HEK293 (cell line): ENCODE results near the gene MAD2L1BP.

Experiments used
- CTCF ChIA-PET: fragments of 350-600 bp; formaldehyde crosslinking; extraction: SDS; loops from one replicate; lab custom pipeline; 2021; ENCODE audit warnings: antibody characterized with exemption; lab: Yijun Ruan, JAX
- POLR2A ChIA-PET: fragments of 300-600 bp; formaldehyde crosslinking; extraction: SDS; loops from one replicate; lab custom pipeline; 2020; ENCODE audit warnings: antibody characterized with exemption, inconsistent platforms; lab: Yijun Ruan, JAX
- H3K27ac ChIP-seq: fragments of 200-500 bp; sonication (Bioruptor generic); 2 replicates; pipeline ENCODE4 v1.5.1; 2014; ENCODE audit warnings: low read depth, low read length, control low read depth, inconsistent platforms; ENCODE audit errors: extremely low read depth
- H3K36me3 ChIP-seq, 2 experiments: fragments of 200-500 bp in 1 of 2; sonication (Bioruptor generic) in 1 of 2; 1 replicate in 1 of 2; 2 replicates in 1 of 2; pipeline ENCODE4 v1.5.1; 2014 to 2017; ENCODE audit warnings: inconsistent platforms in 2 of 2, low read length in 2 of 2; ENCODE audit not compliant: control insufficient read depth in 2 of 2, insufficient read depth in 1 of 2
- H3K4me1 ChIP-seq: fragments of 200-500 bp; sonication (Bioruptor generic); 2 replicates; pipeline ENCODE4 v1.5.1; 2014; ENCODE audit warnings: mild to moderate bottlenecking, low read length, inconsistent platforms; ENCODE audit not compliant: control insufficient read depth, insufficient read depth
- H3K4me3 ChIP-seq: 2 replicates; pipeline ENCODE4 v1.5.1; 2011; ENCODE audit warnings: low read depth, mild to moderate bottlenecking, control low read depth, low read length, moderate library complexity
- H3K9me3 ChIP-seq: fragments of 200-500 bp; sonication (Bioruptor generic); 2 replicates; pipeline ENCODE4 v1.5.1; 2014; ENCODE audit warnings: low read depth, low read length, inconsistent platforms; ENCODE audit not compliant: control insufficient read depth, insufficient read depth
- ELK4 ChIP-seq: IDR thresholded peaks from 2 replicates; pipeline ENCODE4 v1.6.1; 2011; ENCODE audit warnings: mild to moderate bottlenecking, low read depth, low read length, borderline replicate concordance
- GFI1B ChIP-seq: fragments of 450-650 bp; formaldehyde crosslinking; IDR thresholded peaks from 2 replicates; pipeline ENCODE4 v1.5.1; 2016; ENCODE audit warnings: missing biosample characterization, missing genetic modification characterization
- PBX3 ChIP-seq: sonication (generic); formaldehyde crosslinking; IDR thresholded peaks from 2 replicates; pipeline ENCODE4 v1.8.1; 2022; ENCODE audit warnings: mild to moderate bottlenecking, moderate library complexity, missing genetic modification reagents
- PRDM6 ChIP-seq: fragments of 450-650 bp; formaldehyde crosslinking; IDR thresholded peaks from 2 replicates; pipeline ENCODE4 v1.5.1; 2017; ENCODE audit warnings: missing biosample characterization, missing genetic modification characterization
- ZBTB20 ChIP-seq: fragments of 450-650 bp; formaldehyde crosslinking; IDR thresholded peaks from 2 replicates; pipeline ENCODE4 v1.5.1; 2016; ENCODE audit warnings: missing biosample characterization, missing genetic modification characterization
- ZBTB26 ChIP-seq: fragments of 450-650 bp; formaldehyde crosslinking; optimal IDR thresholded peaks from 2 replicates; pipeline ENCODE3; 2016; ENCODE audit warnings: missing biosample characterization, mild to moderate bottlenecking, missing genetic modification characterization
- ZBTB8A ChIP-seq: fragments of 450-650 bp; formaldehyde crosslinking; IDR thresholded peaks from 2 replicates; pipeline ENCODE4 v1.5.1; 2016; ENCODE audit warnings: missing biosample characterization, missing genetic modification characterization
- ZNF112 ChIP-seq: fragments of 450-650 bp; formaldehyde crosslinking; IDR thresholded peaks from 2 replicates; pipeline ENCODE4 v1.5.0; 2017; ENCODE audit warnings: missing biosample characterization, missing genetic modification characterization
- ZNF19 ChIP-seq: fragments of 450-650 bp; formaldehyde crosslinking; IDR thresholded peaks from 2 replicates; pipeline ENCODE4; 2016; ENCODE audit warnings: missing biosample characterization, missing genetic modification characterization, low read depth
- ZNF2 ChIP-seq: fragments of 450-650 bp; formaldehyde crosslinking; IDR thresholded peaks from 2 replicates; pipeline ENCODE4 v1.5.1; 2016; ENCODE audit warnings: missing biosample characterization, missing genetic modification characterization
- ZNF341 ChIP-seq: fragments of 450-650 bp; formaldehyde crosslinking; IDR thresholded peaks from 2 replicates; pipeline ENCODE4; 2016; ENCODE audit warnings: low read depth, missing biosample characterization, missing genetic modification characterization
- ZNF350 ChIP-seq: fragments of 450-650 bp; formaldehyde crosslinking; IDR thresholded peaks from 2 replicates; pipeline ENCODE4 v1.5.0; 2017; ENCODE audit warnings: missing biosample characterization, mild to moderate bottlenecking, missing genetic modification characterization
- ZNF366 ChIP-seq: fragments of 450-650 bp; formaldehyde crosslinking; conservative IDR thresholded peaks from 2 replicates; pipeline ENCODE4 v1.5.1; 2016; ENCODE audit warnings: missing biosample characterization, missing genetic modification characterization
- ZNF548 ChIP-seq: fragments of 450-650 bp; formaldehyde crosslinking; IDR thresholded peaks from 2 replicates; pipeline ENCODE4 v1.5.1; 2016; ENCODE audit warnings: missing biosample characterization, missing genetic modification characterization
- ZNF558 ChIP-seq: fragments of 450-650 bp; formaldehyde crosslinking; IDR thresholded peaks from 2 replicates; pipeline ENCODE4 v1.5.1; 2016; ENCODE audit warnings: missing biosample characterization, missing genetic modification characterization
- ZNF571 ChIP-seq: fragments of 450-650 bp; formaldehyde crosslinking; IDR thresholded peaks from 2 replicates; pipeline ENCODE4 v1.5.0; 2017; ENCODE audit warnings: missing biosample characterization, missing genetic modification characterization
- ZNF654 ChIP-seq: fragments of 450-650 bp; formaldehyde crosslinking; IDR thresholded peaks from 2 replicates; pipeline ENCODE4 v1.5.1; 2016; ENCODE audit warnings: low read depth, missing biosample characterization, missing genetic modification characterization
- ZNF664 ChIP-seq: fragments of 450-650 bp; formaldehyde crosslinking; IDR thresholded peaks from 2 replicates; pipeline ENCODE4 v1.5.1; 2016; ENCODE audit warnings: missing biosample characterization, missing genetic modification characterization
- ZNF692 ChIP-seq: fragments of 450-650 bp; formaldehyde crosslinking; IDR thresholded peaks from 2 replicates; pipeline ENCODE4 v1.5.1; 2016; ENCODE audit warnings: missing biosample characterization, missing genetic modification characterization
- ZNF704 ChIP-seq: fragments of 450-650 bp; formaldehyde crosslinking; IDR thresholded peaks from 2 replicates; pipeline ENCODE4 v1.5.1; 2016; ENCODE audit warnings: missing biosample characterization, missing genetic modification characterization
- ZNF747 ChIP-seq: fragments of 450-650 bp; formaldehyde crosslinking; IDR thresholded peaks from 2 replicates; pipeline ENCODE4 v1.5.1; 2016; ENCODE audit warnings: missing biosample characterization, missing genetic modification characterization
- ZXDB ChIP-seq: fragments of 450-650 bp; formaldehyde crosslinking; IDR thresholded peaks from 2 replicates; pipeline ENCODE4 v1.5.1; 2016; ENCODE audit warnings: missing biosample characterization, missing genetic modification characterization

Gene MAD2L1BP

GRCh38 chr6:43600595-43600994 lies 35.0 kb upstream of the MAD2L1BP start:
- CTCF ChIA-PET: interaction anchor here (0.6 kb wide), 2 partner anchors 8 to 478 kb away, joined by 3 to 6 read pairs; no protein-coding TSS in a partner anchor

GRCh38 chr6:43604174-43604573 lies 31.5 kb upstream of the MAD2L1BP start:
- ChIA-PET CTCF (interaction anchor here (0.6 to 0.8 kb wide), 2 partner anchors 14 to 16 kb away, joined by 3 to 5 read pairs; no protein-coding TSS in a partner anchor), POLR2A (no interaction called here)
- Histone ChIP-seq H3K36me3 (peaks cover 49 to 70% of the 10 kb centered on the region in 2 experiments), H3K9me3 (no peaks in the 10 kb centered on the region), H3K27ac (no peak overlapping the region), H3K4me1 (no peaks in the 10 kb centered on the region), H3K4me3 (no peak overlapping the region)
- no peak for TF ChIP-seq ZNF571
- TF ChIP-seq ZNF341 (tag by site-specific recombination): no peak
- TF ChIP-seq ZNF747 (tag by site-specific recombination): no peak
- TF ChIP-seq ZNF664 (tag by site-specific recombination): peak; percentile 6; the same call in 1 of the 2 replicates
- TF ChIP-seq ZBTB26: no peak
- no peak for TF ChIP-seq ZNF19 (tag by site-specific recombination)
- TF ChIP-seq ZNF548 (tag by site-specific recombination): no peak

More at GRCh38 chr6:43600595-43600994, 35.0 kb upstream of the MAD2L1BP start:
- H3K36me3 ChIP-seq: peaks cover 58 to 63% of the 10 kb centered on the region in 2 experiments
- H3K4me1 ChIP-seq: no peaks in the 10 kb centered on the region
- H3K4me3 ChIP-seq: no peak overlapping the region
- no peaks in the 10 kb centered on the region for H3K9me3 ChIP-seq
- POLR2A ChIA-PET: interaction anchor here (1.3 kb wide), 1 partner anchor 10 kb away, joined by 4 read pairs; no protein-coding TSS in a partner anchor
- H3K27ac ChIP-seq: no peak overlapping the region
- no peak for TF ChIP-seq ZNF2
- TF ChIP-seq ZBTB20: no peak
- no peak for TF ChIP-seq ZNF654
- no peak for TF ChIP-seq ZNF558 (tag by site-specific recombination)
- no peak for TF ChIP-seq ZNF350 (tag by site-specific recombination)
- no peak for TF ChIP-seq ZBTB8A
- no peak for TF ChIP-seq ZNF704 (tag by site-specific recombination)
- no peak for TF ChIP-seq PRDM6 (tag by site-specific recombination)
- TF ChIP-seq ZNF692 (tag by site-specific recombination): no peak
- no peak for TF ChIP-seq ELK4
- TF ChIP-seq ZNF571: no peak
- TF ChIP-seq ZNF112: no peak
- no peak for TF ChIP-seq ZNF366 (tag by site-specific recombination)
- no peak for TF ChIP-seq ZXDB (tag by site-specific recombination)
- no peak for TF ChIP-seq PBX3
- no peak for TF ChIP-seq GFI1B
